ENCODE data around the gene PTPN9. TPM values are rescaled to one million over a fixed set of nuclear protein-coding genes. Genes with fewer than 3 reads are reported as not detected.

The PTPN9 gene
- total RNA-seq, 1 donor from 2014 or later, result 9.2 TPM

DNA sequence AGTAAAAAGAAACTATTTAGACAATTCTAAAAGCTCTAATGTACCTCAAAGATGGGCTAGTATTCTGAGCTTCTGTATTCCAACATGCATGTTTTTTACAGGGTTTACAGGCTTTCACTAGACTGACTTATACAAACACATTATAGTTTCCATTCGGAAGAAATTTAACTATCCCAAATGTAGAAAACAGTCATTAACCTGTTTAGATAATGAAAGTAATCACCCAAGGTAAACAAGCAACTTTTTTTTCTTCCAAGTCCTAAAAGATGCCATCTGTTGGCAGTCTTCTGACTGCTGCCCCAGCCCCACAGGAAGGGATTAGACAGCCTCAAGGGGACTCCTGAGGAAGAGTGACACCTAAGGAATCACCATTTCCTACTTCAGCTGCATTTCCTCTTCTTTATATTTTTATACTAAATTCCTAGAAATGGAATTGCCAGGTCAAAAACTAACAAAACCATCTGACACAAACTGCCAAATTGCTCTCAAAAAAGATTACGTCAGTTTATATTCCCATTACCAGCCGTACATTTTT lies 153.1 kb downstream of the PTPN9 start:
- DNase-seq (ENCODE audit: low spot score) (no peak), ATAC-seq (no peak)

DNA sequence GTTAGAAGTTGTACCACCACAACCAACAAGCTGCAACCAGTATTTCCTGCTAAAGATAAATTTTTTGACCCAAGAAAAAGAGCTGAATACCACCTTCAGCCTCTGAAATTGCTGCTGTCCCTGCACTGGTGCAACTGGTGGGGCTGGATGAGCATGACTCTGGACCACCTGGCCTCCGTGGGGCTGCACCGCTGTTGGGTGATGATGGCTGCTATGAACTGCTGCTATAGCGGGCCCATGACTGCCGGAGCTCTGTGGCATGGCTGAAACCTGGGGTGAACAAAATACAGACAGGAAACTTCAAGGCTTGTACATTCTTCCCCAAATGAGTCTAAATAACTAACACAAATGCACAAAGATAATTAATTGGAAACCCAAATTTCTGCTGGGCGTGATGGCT lies 156.6 kb downstream of the PTPN9 start:
- DNase-seq (ENCODE audit: low spot score), result no peak
- ATAC-seq, result no peak

DNA sequence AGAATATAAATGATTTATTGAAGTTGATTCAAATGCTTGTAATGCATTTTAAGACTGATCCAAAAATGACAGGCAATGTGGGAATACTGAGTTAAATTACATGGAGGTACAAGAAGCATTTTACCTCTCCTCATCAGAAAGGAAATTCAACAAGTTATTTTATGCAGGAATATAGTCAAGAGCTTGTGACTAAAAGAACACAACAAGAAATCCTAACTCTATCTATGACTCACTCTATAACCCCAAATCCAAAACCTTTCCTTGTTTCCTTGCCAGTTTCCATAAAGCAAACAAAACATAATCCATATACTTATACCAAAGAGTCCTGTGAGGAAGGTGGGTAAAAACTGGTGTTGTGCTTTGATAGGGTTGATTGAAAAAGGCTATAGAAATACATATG lies 158.4 kb downstream of the PTPN9 start:
- DNase-seq (ENCODE audit: low spot score) (no peak), ATAC-seq (no peak)

DNA sequence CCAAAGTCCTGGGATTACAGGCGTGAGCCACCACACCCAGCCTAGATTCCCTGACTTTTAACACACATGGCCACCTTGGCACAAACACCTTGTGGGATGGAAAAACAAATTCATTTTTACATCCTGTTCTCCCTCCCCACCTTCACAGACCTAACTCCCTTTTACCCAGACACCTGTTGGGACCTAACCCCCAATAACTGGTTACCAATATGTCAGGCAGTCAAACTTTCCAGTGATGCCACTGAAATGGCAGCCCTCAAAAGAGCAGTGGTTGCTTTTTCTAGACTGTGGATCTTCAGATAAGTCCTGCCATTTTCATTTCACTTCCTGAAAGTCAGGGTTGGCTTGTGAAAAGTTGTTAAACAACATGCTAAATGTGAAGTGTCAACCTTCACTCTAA lies 162.5 kb downstream of the PTPN9 start:
- no peak for DNase-seq (ENCODE audit: low spot score)
- ATAC-seq, result no peak

Other genes starting within 250 kb of the PTPN9 start
- gene COMMD4, start 243.3 kb downstream of the PTPN9 start, total RNA-seq, result 33.6 TPM
- 43.2 TPM for gene NEIL1, start 232.3 kb downstream of the PTPN9 start, total RNA-seq
- 96.1 TPM for gene MAN2C1, start 210.7 kb downstream of the PTPN9 start, total RNA-seq
- gene SIN3A, start 127.6 kb downstream of the PTPN9 start, total RNA-seq, result 23.3 TPM
- 10.1 TPM for gene SNUPN, start 46.4 kb upstream of the PTPN9 start, total RNA-seq
- gene IMP3, start 60.9 kb upstream of the PTPN9 start, total RNA-seq, result 42.0 TPM
- 12.7 TPM for gene SNX33, start 68.6 kb upstream of the PTPN9 start, total RNA-seq
- gene CSPG4, start 133.5 kb upstream of the PTPN9 start, total RNA-seq, result 0.23 TPM

All from left lobe of liver (tissue), 2 donors.